ENCODE data around the gene KLK14.

DNA sequence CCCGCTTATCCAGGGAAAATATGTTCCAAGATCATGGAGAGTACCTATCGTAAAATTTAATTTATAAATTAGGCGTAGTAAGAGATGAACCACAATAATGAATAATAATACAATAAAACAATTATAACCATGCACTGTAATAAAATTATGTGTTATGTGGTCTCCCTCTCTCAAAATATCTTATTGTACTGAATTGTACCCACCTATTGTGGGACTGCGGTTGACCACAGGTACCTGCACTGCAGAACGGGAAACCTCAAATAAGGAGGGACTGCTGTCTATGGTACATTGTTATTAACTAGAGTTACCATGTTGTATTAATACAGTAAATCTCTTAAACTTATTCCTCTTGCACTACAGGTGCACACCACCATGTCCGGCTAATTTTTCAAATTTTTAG is 42.5 kb downstream of the KLK14 start:
- TF ChIP-seq, protein P1, sequence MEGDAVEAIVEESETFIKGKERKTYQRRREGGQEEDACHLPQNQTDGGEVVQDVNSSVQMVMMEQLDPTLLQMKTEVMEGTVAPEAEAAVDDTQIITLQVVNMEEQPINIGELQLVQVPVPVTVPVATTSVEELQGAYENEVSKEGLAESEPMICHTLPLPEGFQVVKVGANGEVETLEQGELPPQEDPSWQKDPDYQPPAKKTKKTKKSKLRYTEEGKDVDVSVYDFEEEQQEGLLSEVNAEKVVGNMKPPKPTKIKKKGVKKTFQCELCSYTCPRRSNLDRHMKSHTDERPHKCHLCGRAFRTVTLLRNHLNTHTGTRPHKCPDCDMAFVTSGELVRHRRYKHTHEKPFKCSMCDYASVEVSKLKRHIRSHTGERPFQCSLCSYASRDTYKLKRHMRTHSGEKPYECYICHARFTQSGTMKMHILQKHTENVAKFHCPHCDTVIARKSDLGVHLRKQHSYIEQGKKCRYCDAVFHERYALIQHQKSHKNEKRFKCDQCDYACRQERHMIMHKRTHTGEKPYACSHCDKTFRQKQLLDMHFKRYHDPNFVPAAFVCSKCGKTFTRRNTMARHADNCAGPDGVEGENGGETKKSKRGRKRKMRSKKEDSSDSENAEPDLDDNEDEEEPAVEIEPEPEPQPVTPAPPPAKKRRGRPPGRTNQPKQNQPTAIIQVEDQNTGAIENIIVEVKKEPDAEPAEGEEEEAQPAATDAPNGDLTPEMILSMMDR (IDR thresholded peaks at IDR 0.05; ENCODE audit: poor library complexity, severe bottlenecking): no peak
- no peak for TF ChIP-seq TAF1 (IDR thresholded peaks at IDR 0.05; ENCODE audit: low read depth)
- TF ChIP-seq POLR2AphosphoS5 (IDR thresholded peaks at IDR 0.05): no peak
- TF ChIP-seq SMC3 (conservative IDR thresholded peaks at IDR 0.05; ENCODE audit: poor library complexity): no peak
- no peak for TF ChIP-seq EZH2 (IDR thresholded peaks at IDR 0.05; ENCODE audit: borderline replicate concordance, insufficient read depth, low read length, poor library complexity, severe bottlenecking)
